Breast epithelium (tissue), 4 donors: ENCODE results near the gene AMFR. TPM values are rescaled to one million over a fixed set of nuclear protein-coding genes. Genes with fewer than 3 reads are reported as not detected.
"Not testable (repeated sequence)": the region's sequence is repeated elsewhere in the genome, so short reads cannot be mapped to it uniquely, and the experiment has no call there.

ENCODE experiments used
- DNase-seq, 2 donors: peaks; one replicate each; pipeline ENCODE4 v3.0.0-alpha.2; 2019; ENCODE audit warnings: low spot score in 2 of 2
- H3K27ac ChIP-seq, 2 donors: fragments of 200-600 bp; sonication (generic) in 1 of 2; one replicate each; pipeline ENCODE4 v1.5.1; 2016 to 2019; ENCODE audit warnings: mild to moderate bottlenecking in 1 of 2
- H3K27me3 ChIP-seq, 2 donors: fragments of 200-600 bp; sonication (generic) in 1 of 2; one replicate each; pipeline versions ENCODE4 v1.5.1 to v1.6.0; 2017 to 2019; ENCODE audit warnings: control low read depth in 1 of 2, mild to moderate bottlenecking in 1 of 2
- H3K36me3 ChIP-seq: fragments of 200-600 bp; one replicate; pipeline ENCODE4 v1.5.1; 2019
- H3K4me1 ChIP-seq, 2 donors: fragments of 200-600 bp; sonication (generic); one replicate each; pipeline ENCODE4 v1.5.1; 2016 to 2019; ENCODE audit warnings: control low read depth in 1 of 2
- H3K4me3 ChIP-seq, 3 donors: fragments of 200-600 bp; sonication (generic); 1 replicate in 2 of 3; 2 replicates in 1 of 3; pipeline ENCODE4 v1.5.1; 2016 to 2019; ENCODE audit warnings: mild to moderate bottlenecking in 3 of 3, moderate library complexity in 2 of 3
- H3K9me3 ChIP-seq, 2 donors: fragments of 200-600 bp; sonication (generic) in 1 of 2; one replicate each; pipeline ENCODE4 v1.5.1; 2016 to 2019; ENCODE audit warnings: control low read depth in 1 of 2
- CTCF ChIP-seq, 3 donors: fragments of 450-650 bp; IDR thresholded peaks; one replicate each; pipeline ENCODE4 v1.5.1; 2016 to 2017; ENCODE audit warnings: antibody characterized with exemption in 3 of 3, mild to moderate bottlenecking in 3 of 3, moderate library complexity in 3 of 3
- POLR2A ChIP-seq: fragments of 450-650 bp; IDR thresholded peaks from one replicate; pipeline ENCODE4 v1.6.1; 2016; ENCODE audit warnings: antibody characterized with exemption, mild to moderate bottlenecking, moderate library complexity
- POLR2AphosphoS5 ChIP-seq, 3 donors: sonication (generic); formaldehyde crosslinking; IDR thresholded peaks; one replicate each; pipeline ENCODE4 v1.6.1; 2017; ENCODE audit warnings: antibody characterized with exemption in 3 of 3
- intact Hi-C: fragments of 100-400 bp; cut with DNase I; formaldehyde crosslinking; loops from one replicate; pipeline ENCODE4 v1.15.1; 2023; ENCODE audit warnings: low total_unique reads
- total RNA-seq, 3 donors: library from RNA; depleted of rRNA; stranded (reverse); fragments of >200 nt; gene quantifications; one replicate each; pipeline ENCODE4 v1.1.0, GENCODE V29; 2016

AMFR gene
- total RNA-seq, 3 donors from 2014 or later: 156 to 205 (median 188) TPM

- Histone ChIP-seq H3K27ac (no peak overlapping the region), H3K4me3 (no peak overlapping the region), H3K4me1 (no peaks in the 10 kb centered on the region), H3K9me3 (no peaks in the 10 kb centered on the region), H3K27me3 (no peaks in the 10 kb centered on the region), H3K36me3 (no peaks in the 10 kb centered on the region)
- intact Hi-C loops: no loop called here
- TF ChIP-seq POLR2AphosphoS5 (IDR thresholded peaks at IDR 0.05) (no peak), POLR2A (no peak), CTCF (IDR thresholded peaks at IDR 0.05) (no peak)
- DNase-seq: no peak
Measured at GRCh38 chr16:56399047-56399446, 26.3 kb downstream of the AMFR start.

GRCh38 chr16:56396724-56397123 lies 28.6 kb downstream of the AMFR start:
- H3K4me3 ChIP-seq, DNase-seq, H3K27ac ChIP-seq, H3K4me1 ChIP-seq, H3K9me3 ChIP-seq, intact Hi-C loops, H3K27me3 ChIP-seq, H3K36me3 ChIP-seq: not testable (repeated sequence)

GRCh38 chr16:56389554-56389953 lies 35.8 kb downstream of the AMFR start:
- H3K27ac ChIP-seq: no peak overlapping the region
- H3K36me3 ChIP-seq: peaks cover 13% of the 10 kb centered on the region
- TF ChIP-seq POLR2A (no peak), POLR2AphosphoS5 (IDR thresholded peaks at IDR 0.05) (no peak), CTCF (IDR thresholded peaks at IDR 0.05) (no peak)
- no peak overlapping the region for H3K4me3 ChIP-seq
- no peaks in the 10 kb centered on the region for H3K9me3 ChIP-seq
- DNase-seq: no peak
- intact Hi-C loops: no loop called here
- H3K4me1 ChIP-seq: no peaks in the 10 kb centered on the region
- H3K27me3 ChIP-seq: no peaks in the 10 kb centered on the region

- Histone ChIP-seq H3K27me3 (no peaks in the 10 kb centered on the region), H3K9me3 (no peaks in the 10 kb centered on the region), H3K4me1 (no peaks in the 10 kb centered on the region), H3K27ac (no peak overlapping the region), H3K36me3 (peaks cover 13% of the 10 kb centered on the region), H3K4me3 (no peak overlapping the region)
- intact Hi-C loops: no loop called here
- no peak for DNase-seq
- TF ChIP-seq CTCF (IDR thresholded peaks at IDR 0.05): no peak
Measured at GRCh38 chr16:56388209-56388608, 37.1 kb downstream of the AMFR start.

- TF ChIP-seq POLR2AphosphoS5 (IDR thresholded peaks at IDR 0.05) (no peak), POLR2A (no peak), CTCF (IDR thresholded peaks at IDR 0.05) (no peak)
- Histone ChIP-seq H3K36me3 (peaks cover 13% of the 10 kb centered on the region), H3K9me3 (no peaks in the 10 kb centered on the region), H3K4me3 (no peak overlapping the region), H3K27me3 (no peaks in the 10 kb centered on the region), H3K27ac (no peak overlapping the region), H3K4me1 (no peaks in the 10 kb centered on the region)
- intact Hi-C loops: no loop called here
- no peak for DNase-seq
Measured at GRCh38 chr16:56387396-56387795, 37.9 kb downstream of the AMFR start.

GRCh38 chr16:56384074-56384721 lies 41.1 kb downstream of the AMFR start:
- TF ChIP-seq POLR2AphosphoS5 (IDR thresholded peaks at IDR 0.05) (no peak), POLR2A (no peak), CTCF (IDR thresholded peaks at IDR 0.05) (no peak)
- Histone ChIP-seq H3K4me3 (no peak overlapping the region), H3K9me3 (peaks cover 10 to 13% of the 10 kb centered on the region in 2 donors), H3K27me3 (no peaks in the 10 kb centered on the region), H3K4me1 (no peaks in the 10 kb centered on the region), H3K36me3 (peaks cover 8% of the 10 kb centered on the region), H3K27ac (peak overlapping the region; percentile 70 to 74)
- intact Hi-C loops: no loop called here
- DNase-seq: no peak
